ENCODE results near the gene TCP11. TPM values are rescaled to one million over a fixed set of nuclear protein-coding genes. Genes with fewer than 3 reads are reported as not detected.

Gene TCP11
- total and polyA plus RNA-seq, 11 donors = 0.04 TPM; not detected in 10

DNA sequence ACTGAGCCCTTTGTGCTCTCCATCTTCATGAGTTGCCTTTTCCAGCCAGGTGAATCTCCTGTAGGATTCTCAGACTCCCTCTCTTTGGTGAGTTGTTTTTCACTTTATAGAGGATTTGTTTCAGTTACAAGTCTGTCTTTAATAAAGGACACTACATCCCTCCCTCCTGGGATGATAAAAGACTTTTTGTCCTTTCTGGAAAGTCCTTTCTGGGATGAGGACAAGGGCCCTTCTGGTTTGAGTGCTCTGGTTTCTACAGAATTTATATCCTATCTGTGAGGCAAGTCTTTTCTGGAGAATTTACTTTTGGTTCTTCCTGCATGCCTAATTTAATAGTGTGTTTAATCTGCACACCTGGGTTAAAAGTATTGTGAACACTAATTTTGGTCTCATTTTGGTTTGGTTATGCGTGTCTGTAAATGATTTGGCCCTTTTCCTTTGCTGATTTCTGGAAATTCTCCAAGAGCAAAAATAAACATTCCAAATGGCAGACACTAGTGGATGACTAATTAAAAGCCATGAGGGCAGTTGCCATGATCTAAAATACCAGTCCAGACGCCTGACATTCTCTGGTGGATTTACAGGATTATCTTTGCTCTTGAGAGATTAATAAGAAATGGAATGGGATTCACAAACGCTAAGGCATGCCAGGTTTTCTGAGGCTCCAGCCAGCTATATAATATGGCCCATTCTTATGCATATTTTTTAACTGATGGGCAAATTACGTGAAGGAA, 44.8 kb downstream of the TCP11 start:
- no peak for TF ChIP-seq POLR2A (IDR thresholded peaks at IDR 0.05)
- TF ChIP-seq, protein P1, sequence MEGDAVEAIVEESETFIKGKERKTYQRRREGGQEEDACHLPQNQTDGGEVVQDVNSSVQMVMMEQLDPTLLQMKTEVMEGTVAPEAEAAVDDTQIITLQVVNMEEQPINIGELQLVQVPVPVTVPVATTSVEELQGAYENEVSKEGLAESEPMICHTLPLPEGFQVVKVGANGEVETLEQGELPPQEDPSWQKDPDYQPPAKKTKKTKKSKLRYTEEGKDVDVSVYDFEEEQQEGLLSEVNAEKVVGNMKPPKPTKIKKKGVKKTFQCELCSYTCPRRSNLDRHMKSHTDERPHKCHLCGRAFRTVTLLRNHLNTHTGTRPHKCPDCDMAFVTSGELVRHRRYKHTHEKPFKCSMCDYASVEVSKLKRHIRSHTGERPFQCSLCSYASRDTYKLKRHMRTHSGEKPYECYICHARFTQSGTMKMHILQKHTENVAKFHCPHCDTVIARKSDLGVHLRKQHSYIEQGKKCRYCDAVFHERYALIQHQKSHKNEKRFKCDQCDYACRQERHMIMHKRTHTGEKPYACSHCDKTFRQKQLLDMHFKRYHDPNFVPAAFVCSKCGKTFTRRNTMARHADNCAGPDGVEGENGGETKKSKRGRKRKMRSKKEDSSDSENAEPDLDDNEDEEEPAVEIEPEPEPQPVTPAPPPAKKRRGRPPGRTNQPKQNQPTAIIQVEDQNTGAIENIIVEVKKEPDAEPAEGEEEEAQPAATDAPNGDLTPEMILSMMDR (IDR thresholded peaks at IDR 0.05) = no peak
- Histone ChIP-seq H3K4me3 (no peak overlapping the region), H3K27ac (peak overlapping the region in 10 of 12 donors; percentile 26 to 70 (median 49)), H3K27me3 (no peaks in the 10 kb centered on the region), H3K9me3 (no peaks in the 10 kb centered on the region), H3K36me3 (peaks cover 0 to 5% (median 0%) of the 10 kb centered on the region in 9 donors), H3K4me1 (peaks cover 0 to 39% (median 24%) of the 10 kb centered on the region in 12 donors)
- WGBS, 4 donors = 17 to 26% (median 20%) methylated on average over 4 of the region's 4 CpGs
- no peak for DNase-seq
- ATAC-seq = peak in 3 of 4 donors; percentile 32 to 61 (median 53)
- intact Hi-C loops (cut with DNase I) = loop anchor here in 1 of 10 donors (5.0 kb wide), 1 partner anchor 39 kb away; no protein-coding TSS in a partner anchor

DNA sequence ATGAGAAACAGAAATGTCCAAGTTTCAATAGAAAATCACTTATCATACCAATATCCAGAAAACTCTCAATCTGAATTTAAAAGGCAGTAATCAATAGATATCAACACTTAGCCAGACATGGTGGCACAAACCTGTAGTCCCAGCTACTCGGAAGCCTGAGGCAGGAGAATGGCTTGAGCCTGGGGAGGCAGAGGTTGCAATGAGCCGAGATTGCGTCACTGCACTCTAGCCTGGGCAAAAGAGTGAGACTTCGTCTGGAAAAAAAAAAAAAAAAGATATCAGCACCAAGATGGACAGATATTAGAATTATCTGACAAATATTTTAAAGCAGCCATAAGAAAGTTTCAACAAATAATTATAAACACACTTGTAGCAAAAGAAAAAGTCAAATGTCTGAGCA, 47.0 kb downstream of the TCP11 start:
- WGBS, 4 donors = 83 to 90% (median 86%) methylated on average over 4 of the region's 4 CpGs
- H3K27ac ChIP-seq = no peak overlapping the region
- peaks cover 0 to 53% (median 28%) of the 10 kb centered on the region in 12 donors for H3K4me1 ChIP-seq
- no peaks in the 10 kb centered on the region for H3K9me3 ChIP-seq
- DNase-seq (no peak), ATAC-seq (no peak)
- H3K36me3 ChIP-seq = peaks cover 0 to 26% (median 12%) of the 10 kb centered on the region in 9 donors
- TF ChIP-seq, protein P1 (IDR thresholded peaks at IDR 0.05) = no peak
- no peak for TF ChIP-seq POLR2A (IDR thresholded peaks at IDR 0.05)
- no peaks in the 10 kb centered on the region for H3K27me3 ChIP-seq
- no peak overlapping the region for H3K4me3 ChIP-seq
- intact Hi-C loops (cut with DNase I) = no loop called here

DNA sequence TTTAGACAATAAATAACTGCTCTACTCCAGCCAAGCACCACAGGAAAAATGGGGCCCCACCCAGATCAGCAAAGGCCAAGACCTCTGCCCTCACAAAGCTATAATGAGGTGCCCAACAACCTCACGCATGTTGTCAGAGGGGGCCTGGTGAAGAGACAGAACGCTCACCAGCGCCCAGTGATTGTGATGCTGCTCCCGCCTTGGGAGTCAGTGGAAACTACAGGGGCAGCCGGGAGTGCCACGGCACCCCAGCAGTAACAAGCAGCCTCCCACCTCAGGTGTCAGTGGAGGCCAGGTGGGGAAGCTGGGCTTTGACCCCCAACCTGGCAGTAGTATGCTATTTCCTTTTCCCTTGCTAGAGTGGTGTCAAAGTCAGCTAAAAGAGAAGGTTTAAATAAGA, 47.4 kb downstream of the TCP11 start:
- 88 to 92% (median 90%) methylated on average over 6 of the region's 6 CpGs for WGBS, 4 donors
- no peak for DNase-seq
- no peak for ATAC-seq

DNA sequence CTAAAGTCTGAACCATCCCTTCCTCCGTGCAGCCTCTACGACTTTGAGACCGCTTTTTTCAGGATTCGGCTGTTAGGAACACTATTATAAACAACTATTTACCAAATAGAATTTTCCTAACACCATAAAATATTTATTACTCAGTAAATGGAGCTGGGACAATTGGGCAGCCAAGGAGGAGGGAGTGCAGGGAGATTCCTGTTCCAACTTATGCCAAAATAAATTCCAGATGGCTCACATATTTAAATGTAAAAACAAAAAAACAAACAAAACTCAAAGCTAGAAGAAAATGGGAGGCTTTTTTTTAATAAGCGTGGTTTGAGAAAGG, 48.1 kb downstream of the TCP11 start:
- Histone ChIP-seq H3K9me3 (no peaks in the 10 kb centered on the region), H3K36me3 (peaks cover 0 to 37% (median 23%) of the 10 kb centered on the region in 9 donors), H3K4me3 (no peak overlapping the region), H3K27ac (peak overlapping the region in 8 of 12 donors; percentile 1 to 78 (median 38)), H3K4me1 (peaks cover 0 to 59% (median 28%) of the 10 kb centered on the region in 12 donors), H3K27me3 (no peaks in the 10 kb centered on the region)
- TF ChIP-seq, protein P1 (IDR thresholded peaks at IDR 0.05) = no peak
- no peak for TF ChIP-seq POLR2A (IDR thresholded peaks at IDR 0.05)
- 75 to 85% (median 81%) methylated on average over 5 of the region's 5 CpGs for WGBS, 4 donors
- intact Hi-C loops (cut with DNase I) = no loop called here
- DNase-seq (no peak), ATAC-seq (no peak)

More for the DNA sequence above, 47.4 kb downstream of the TCP11 start:
- Histone ChIP-seq H3K27me3 (no peaks in the 10 kb centered on the region), H3K4me3 (no peak overlapping the region), H3K27ac (peak overlapping the region in 1 of 12 donors; percentile 78), H3K4me1 (peaks cover 0 to 54% (median 28%) of the 10 kb centered on the region in 12 donors), H3K9me3 (no peaks in the 10 kb centered on the region), H3K36me3 (peaks cover 0 to 30% (median 16%) of the 10 kb centered on the region in 9 donors)
- TF ChIP-seq POLR2A (IDR thresholded peaks at IDR 0.05) = no peak
- TF ChIP-seq, protein P1 (IDR thresholded peaks at IDR 0.05) = no peak
- intact Hi-C loops (cut with DNase I) = no loop called here
